K562 (cell line): ENCODE results near the gene RNF181. TPM values are rescaled to one million over a fixed set of nuclear protein-coding genes. Genes with fewer than 3 reads are reported as not detected.

Experiments used
- ARID2 ChIP-seq: fragments of 450-650 bp; IDR thresholded peaks from 2 replicates; pipeline ENCODE4 v1.6.1; 2017; ENCODE audit warnings: antibody characterized with exemption, mild to moderate bottlenecking
- ATF1 ChIP-seq, 2 experiments: fragments of 450-650 bp in 1 of 2; IDR thresholded peaks; 2 replicates each; pipeline ENCODE4 v1.6.1; 2016; ENCODE audit warnings: missing compliant biosample characterization in 1 of 2, missing genetic modification characterization in 1 of 2
- E2F6 ChIP-seq, 2 experiments: IDR thresholded peaks; 2 replicates each; pipeline ENCODE4 v1.6.1; 2011; ENCODE audit warnings: borderline replicate concordance in 1 of 2, control low read depth in 1 of 2, low read depth in 1 of 2, low read length in 1 of 2, mild to moderate bottlenecking in 1 of 2, mixed read lengths in 1 of 2, moderate library complexity in 1 of 2; ENCODE audit not compliant: insufficient read depth in 1 of 2, insufficient read length in 1 of 2, poor library complexity in 1 of 2, severe bottlenecking in 1 of 2; ENCODE audit errors: extremely low read depth in 1 of 2
- ERF ChIP-seq: fragments of 450-650 bp; formaldehyde crosslinking; IDR thresholded peaks from 2 replicates; pipeline ENCODE4 v1.4.0; 2020; ENCODE audit warnings: mild to moderate bottlenecking, mixed read lengths
- FIP1L1 ChIP-seq: fragments of 200-400 bp; formaldehyde crosslinking; IDR thresholded peaks from 2 replicates; pipeline ENCODE4 v1.6.1; 2018; ENCODE audit warnings: mild to moderate bottlenecking, low read depth, low read length; ENCODE audit not compliant: poor library complexity, severe bottlenecking
- GATAD2B ChIP-seq: fragments of 450-650 bp; IDR thresholded peaks from 2 replicates; pipeline ENCODE4 v1.6.1; 2017; ENCODE audit warnings: mild to moderate bottlenecking, borderline replicate concordance
- GTF2A2 ChIP-seq: IDR thresholded peaks from 2 replicates; pipeline ENCODE4 v1.6.1; 2016; ENCODE audit warnings: mild to moderate bottlenecking, missing genetic modification characterization, missing compliant biosample characterization
- GTF2F1 ChIP-seq: IDR thresholded peaks from 2 replicates; pipeline ENCODE4 v1.6.1; 2011; ENCODE audit warnings: low read depth, low read length, improper control_type of control experiment
- HINFP ChIP-seq: fragments of 450-650 bp; conservative IDR thresholded peaks from 2 replicates; pipeline ENCODE4 v1.6.1; 2016; ENCODE audit warnings: missing genetic modification characterization, low read depth, mild to moderate bottlenecking, control low read depth, missing compliant biosample characterization
- MYC ChIP-seq, 2 experiments: fragments of 250-450 bp in 1 of 2; sonication (Bioruptor Pico) in 1 of 2; IDR thresholded peaks; 2 replicates each; pipeline versions ENCODE4 v1.5.1 to v1.6.1; 2012 to 2021; ENCODE audit warnings: low read depth in 2 of 2, borderline replicate concordance in 1 of 2, improper control_type of control experiment in 1 of 2, low read length in 1 of 2, mild to moderate bottlenecking in 1 of 2, moderate library complexity in 1 of 2
- PML ChIP-seq: IDR thresholded peaks from 2 replicates; pipeline ENCODE4 v1.6.1; 2012; ENCODE audit warnings: low read length, inconsistent platforms
- POLR2G ChIP-seq: fragments of 200-400 bp; formaldehyde crosslinking; IDR thresholded peaks from 2 replicates; pipeline ENCODE4 v1.6.1; 2017; ENCODE audit warnings: low read depth, mild to moderate bottlenecking, antibody characterized with exemption, low read length, moderate library complexity
- SMARCA4 ChIP-seq: fragments of 450-650 bp; IDR thresholded peaks from 2 replicates; pipeline ENCODE4 v1.6.1; 2016
- TARDBP ChIP-seq: fragments of 450-650 bp; IDR thresholded peaks from 2 replicates; pipeline ENCODE4 v1.6.1; 2016
- TCF7 ChIP-seq: sonication (generic); IDR thresholded peaks from 2 replicates; pipeline ENCODE4 v1.6.1; 2016; ENCODE audit warnings: antibody characterized with exemption, borderline replicate concordance
- TGIF2 ChIP-seq: sonication (generic); formaldehyde crosslinking; IDR thresholded peaks from 2 replicates; pipeline ENCODE4 v1.8.1; 2022; ENCODE audit warnings: mild to moderate bottlenecking, missing genetic modification reagents, moderate library complexity
- VEZF1 ChIP-seq: fragments of 200-800 bp; sonication (Bioruptor generic); IDR thresholded peaks from 2 replicates; pipeline ENCODE4 v1.6.1; 2017; ENCODE audit warnings: missing genetic modification characterization, missing compliant biosample characterization
- ZMIZ1 ChIP-seq, 2 experiments: fragments of 150-350 bp in 1 of 2; IDR thresholded peaks; 2 replicates each; pipeline ENCODE4 v1.6.1; 2012 to 2016; ENCODE audit warnings: low read depth in 2 of 2, low read length in 2 of 2, mild to moderate bottlenecking in 1 of 2, moderate library complexity in 1 of 2
- polyA plus RNA-seq, 8 experiments: library from polyadenylated mRNA; depleted of rRNA in 4 of 8; stranded (reverse) in 5 of 8; unstranded in 3 of 8; fragments of >200 nt; fragmentation: Nextera tagmentation in 2 of 8; fragmentation: Illumina TruSeq in 1 of 8; extraction: Ambion mirVana in 2 of 8; extraction: Trizol in 1 of 8; gene quantifications; 2 replicates each; pipeline versions ENCODE4 v1.2.1 to v1.2.3, GENCODE V29; 2011 to 2014; ENCODE audit warnings: inconsistent platforms in 1 of 8, missing spikeins in 1 of 8
- total RNA-seq, 7 experiments: library from RNA; depleted of rRNA in 6 of 7; stranded (reverse); fragments of >200 nt in 6 of 7; fragmentation: Illumina TruSeq in 2 of 7; extraction: Trizol in 2 of 7; gene quantifications; 2 replicates each; pipeline versions ENCODE4 v1.2.1 to v1.2.3, GENCODE V29; 2011 to 2021; ENCODE audit warnings: low replicate concordance in 1 of 7

The RNF181 gene
- total and polyA plus RNA-seq, 9 of the 15 experiments (the other 6 are each of a cell fraction or from before 2014, with no cell fraction given) = 139 to 492 (median 253) TPM

DNA sequence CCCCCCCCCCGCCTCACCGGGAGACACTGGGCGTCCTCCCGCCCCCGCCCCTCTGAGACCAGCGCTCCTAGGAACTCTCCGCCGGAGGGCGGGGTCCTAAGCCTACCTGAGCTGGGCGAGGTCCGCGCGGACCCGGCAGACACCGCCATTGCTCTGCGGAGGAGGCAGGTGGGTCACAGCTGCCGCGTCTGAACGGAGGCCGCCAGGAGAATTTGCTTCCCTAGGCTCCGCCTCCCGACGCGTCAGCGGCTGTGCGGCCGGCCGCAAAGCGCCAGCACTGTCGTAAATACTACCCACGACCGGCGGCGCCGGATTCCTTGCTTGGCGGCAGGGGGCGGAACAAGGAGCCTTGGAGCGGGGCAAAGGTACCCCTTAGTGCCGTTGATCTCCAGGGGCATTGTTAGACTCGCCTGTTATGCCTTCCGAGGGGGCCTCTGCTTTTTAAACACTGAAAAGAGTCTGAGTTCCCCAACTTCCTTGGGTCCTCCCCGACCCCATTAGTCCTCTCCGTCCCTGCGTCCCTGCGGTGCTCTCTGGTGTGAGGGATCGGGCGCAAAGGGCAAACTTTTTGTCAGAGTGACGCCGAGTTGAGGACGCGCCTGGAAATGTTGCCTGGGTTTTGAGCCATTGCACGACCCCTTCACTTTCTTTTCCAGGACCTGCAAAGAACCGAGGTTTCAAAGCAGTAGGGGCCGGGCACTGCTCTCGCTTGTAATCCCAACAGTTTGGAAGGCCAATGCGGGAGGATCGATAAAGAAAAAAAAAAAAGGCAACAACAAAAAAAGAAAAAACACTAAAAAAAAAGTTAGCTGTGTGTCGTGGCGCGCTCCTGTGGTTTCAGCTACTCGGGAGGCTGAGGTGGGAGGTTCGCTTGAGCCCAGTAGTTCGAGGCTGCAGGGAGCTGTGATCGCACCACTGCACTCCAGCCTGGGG, 34.0 kb upstream of the RNF181 start, which contains the start of gene GGCX (continued):
- TF ChIP-seq ERF (no peak), PML (peak; percentile 82; the same call in 1 of the 2 replicates), ATF1 (CRISPR knock-in tag; IDR thresholded peaks at IDR 0.05) (peak; percentile 30; the same call in 1 of the 2 replicates), ATF1 (tag; IDR thresholded peaks at IDR 0.05) (peak; percentile 94), HINFP (no peak), FIP1L1 (no peak), GTF2F1 (peak; percentile 41; the same call in 1 of the 2 replicates), TGIF2 (no peak), TCF7 (0 out of 2 replicates have a peak, but pooled peaks have one; percentile 31), VEZF1 (CRISPR knock-in tag) (peak; percentile 75), POLR2G (peak; percentile 97), ARID2 (peak; percentile 40; the same call in 1 of the 2 replicates), GTF2A2 (no peak), GATAD2B (no peak), ZMIZ1 (IDR thresholded peaks at IDR 0.05; ENCODE audit: low read depth in 2 of 2, low read length in 2 of 2) (no peak), MYC (IDR thresholded peaks at IDR 0.05; ENCODE audit: low read depth, low read length) (no peak; the same call in 1 of the 2 replicates), MYC (CRISPR knock-in tag; IDR thresholded peaks at IDR 0.05; ENCODE audit: borderline replicate concordance, low read depth) (no peak), SMARCA4 (peak; percentile 33; the same call in 1 of the 2 replicates), TARDBP (peak; percentile 29; the same call in 1 of the 2 replicates), E2F6 (IDR thresholded peaks at IDR 0.05; ENCODE audit: borderline replicate concordance in 1 of 2, extremely low read depth in 1 of 2, insufficient read depth in 1 of 2, insufficient read length in 1 of 2, low read depth in 1 of 2, low read length in 1 of 2, poor library complexity in 1 of 2, severe bottlenecking in 1 of 2) (peak; percentile 10 to 49)
